Stimulated activated naive B cell treated with anti-CD40 and anti-IgM and Interleukin-4, amounts not matched to agents 10 μg/mL and 1 μg/mL and 100 μg/mL, for 72 hours (primary cell): ENCODE measurements around the gene DTNB.

Source experiments
- ATAC-seq, 2 donors: fragments of 150-1000 bp; cut with Tn5 transposase; replicated peaks; 2 replicates each; pipeline ENCODE4 v1.10.0; 2021; ENCODE audit warnings: moderate library complexity in 1 of 2
- DNase-seq: peaks from one replicate; pipeline ENCODE4 v3.0.0; 2021
- H3K27ac Mint-ChIP-seq: one replicate; pipeline ENCODE4 v1.8.0; 2022; ENCODE audit warnings: mild to moderate bottlenecking, mixed read lengths
- H3K27me3 Mint-ChIP-seq, 2 donors: one replicate each; pipeline ENCODE4 v1.8.0; 2022; ENCODE audit warnings: mixed read lengths in 2 of 2
- H3K36me3 Mint-ChIP-seq, 2 donors: one replicate each; pipeline ENCODE4 v1.8.0; 2022; ENCODE audit warnings: mixed read lengths in 2 of 2, mild to moderate bottlenecking in 1 of 2
- H3K4me1 Mint-ChIP-seq, 2 donors: one replicate each; pipeline ENCODE4 v1.8.0; 2022; ENCODE audit warnings: mixed read lengths in 2 of 2, mild to moderate bottlenecking in 1 of 2
- H3K4me3 Mint-ChIP-seq, 2 donors: one replicate each; pipeline ENCODE4 v1.8.0; 2022; ENCODE audit warnings: mild to moderate bottlenecking in 2 of 2, mixed read lengths in 2 of 2, moderate library complexity in 1 of 2
- H3K9me3 Mint-ChIP-seq, 2 donors: one replicate each; pipeline ENCODE4 v1.8.0; 2022; ENCODE audit warnings: mixed read lengths in 2 of 2, mild to moderate bottlenecking in 1 of 2

Gene DTNB

DNA sequence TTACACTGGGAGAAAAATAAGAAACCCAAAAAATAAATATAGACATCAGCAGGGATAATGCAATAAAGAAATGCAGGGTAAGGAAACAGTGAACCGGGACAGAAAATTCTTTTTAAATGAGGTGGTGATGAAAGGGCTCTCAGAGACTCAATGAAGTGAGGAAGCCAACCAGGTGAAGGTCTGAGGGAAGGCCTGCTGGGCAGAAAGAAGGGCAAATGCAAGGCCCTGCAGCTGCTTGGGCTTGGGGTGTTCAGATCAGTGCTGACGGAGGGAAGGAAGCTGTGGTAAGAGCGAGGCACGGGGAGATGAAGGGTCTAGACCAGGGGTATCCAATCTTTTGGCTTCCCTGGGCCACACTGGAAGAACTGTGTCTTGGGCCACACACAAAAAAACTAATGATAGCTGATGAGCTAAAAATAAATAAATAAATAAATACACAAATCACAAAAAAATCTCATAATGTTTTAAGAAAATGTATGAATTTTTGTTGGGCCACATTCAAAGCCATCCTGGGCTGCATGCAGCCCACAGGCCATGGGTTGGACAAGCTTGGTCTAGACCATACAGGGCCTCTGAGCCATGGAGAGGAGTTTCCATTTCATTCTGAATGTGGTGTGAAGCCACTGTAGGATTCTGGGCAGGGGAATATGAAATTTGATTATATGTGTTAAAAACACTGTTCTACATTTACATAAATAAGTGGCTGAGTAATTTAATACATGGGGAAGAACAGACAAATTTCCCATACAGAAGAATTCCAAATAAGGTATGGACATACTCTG is 235.3 kb downstream of the DTNB start:
- H3K27ac Mint-ChIP-seq: peak overlapping the region; percentile 48
- H3K4me3 Mint-ChIP-seq: no peak overlapping the region
- H3K36me3 Mint-ChIP-seq: peaks cover 11 to 36% of the 10 kb centered on the region in 2 donors
- no peaks in the 10 kb centered on the region for H3K27me3 Mint-ChIP-seq
- peaks cover 16 to 21% of the 10 kb centered on the region in 2 donors for H3K4me1 Mint-ChIP-seq
- ATAC-seq (peak in 1 of 2 donors; percentile 43), DNase-seq (no peak)
- H3K9me3 Mint-ChIP-seq: peaks cover 0 to 2% of the 10 kb centered on the region in 2 donors

DNA sequence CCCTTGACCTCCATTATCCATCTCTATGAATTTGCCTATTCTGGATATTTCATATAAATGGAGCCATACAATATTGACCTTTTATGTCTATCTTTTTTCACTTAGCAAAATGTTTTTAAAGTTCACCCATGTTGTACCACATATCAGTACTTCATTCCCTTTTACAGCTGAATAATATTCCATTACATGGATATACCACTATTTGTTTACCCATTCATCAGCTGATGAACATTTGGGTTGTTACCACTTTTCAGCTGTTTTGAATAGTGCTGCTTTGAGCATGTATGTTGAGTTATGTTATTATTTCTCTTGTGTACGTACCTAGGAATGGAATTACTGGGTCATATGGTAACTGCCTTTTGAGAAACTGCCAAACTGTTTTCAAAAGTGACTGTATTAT is 238.0 kb downstream of the DTNB start:
- Mint-ChIP-seq H3K4me1 (peaks cover 22 to 34% of the 10 kb centered on the region in 2 donors), H3K27me3 (no peaks in the 10 kb centered on the region), H3K36me3 (peaks cover 26 to 46% of the 10 kb centered on the region in 2 donors), H3K27ac (no peak overlapping the region), H3K4me3 (no peak overlapping the region), H3K9me3 (peaks cover 0 to 2% of the 10 kb centered on the region in 2 donors)
- DNase-seq (no peak), ATAC-seq (no peak)

DNA sequence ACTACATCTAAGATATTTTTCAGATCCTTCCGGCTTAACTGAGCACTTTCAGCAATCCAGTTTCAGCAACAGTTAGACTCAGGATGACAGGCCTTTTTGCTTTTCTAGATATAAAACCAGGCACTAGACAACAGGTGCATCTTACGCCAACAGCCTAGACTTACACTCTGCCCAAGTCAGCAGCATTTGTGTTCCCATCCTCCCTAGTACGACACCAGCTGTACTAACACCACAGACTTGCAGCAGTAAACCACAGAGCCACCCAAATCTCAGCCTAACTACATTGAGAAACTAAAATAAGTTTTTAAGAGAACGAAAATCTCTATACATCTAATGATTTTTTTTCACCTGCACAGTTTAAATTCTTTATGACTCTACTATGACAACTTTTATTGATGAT is 241.8 kb downstream of the DTNB start:
- H3K36me3 Mint-ChIP-seq: peaks cover 32 to 61% of the 10 kb centered on the region in 2 donors
- H3K27ac Mint-ChIP-seq: no peak overlapping the region

DNA sequence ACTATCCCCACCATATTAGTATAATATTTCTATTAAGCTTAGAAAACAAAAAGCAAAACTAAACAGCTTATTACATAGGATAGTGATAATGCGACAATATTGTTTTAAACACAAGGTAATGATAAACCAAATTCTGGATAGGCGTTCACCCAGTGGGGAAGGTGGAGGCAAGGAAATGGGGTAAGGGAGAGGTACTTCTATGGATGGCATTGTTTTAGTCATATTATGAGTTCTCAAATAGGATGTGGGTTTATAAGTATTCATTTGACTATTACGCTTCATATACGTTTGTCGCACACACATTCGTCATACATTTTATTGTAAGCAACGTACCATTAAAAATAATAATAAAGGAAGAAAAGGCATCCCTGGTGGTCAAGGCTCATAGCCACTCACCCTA is 242.8 kb downstream of the DTNB start:
- DNase-seq (no peak), ATAC-seq (no peak)
- no peaks in the 10 kb centered on the region for H3K27me3 Mint-ChIP-seq
- H3K4me1 Mint-ChIP-seq: peaks cover 28 to 35% of the 10 kb centered on the region in 2 donors
- H3K9me3 Mint-ChIP-seq: peaks cover 0 to 2% of the 10 kb centered on the region in 2 donors
- no peak overlapping the region for H3K4me3 Mint-ChIP-seq
- H3K27ac Mint-ChIP-seq: no peak overlapping the region
- H3K36me3 Mint-ChIP-seq: peaks cover 34 to 60% of the 10 kb centered on the region in 2 donors

More for the DNA sequence above, 241.8 kb downstream of the DTNB start:
- Mint-ChIP-seq H3K9me3 (peaks cover 0 to 2% of the 10 kb centered on the region in 2 donors), H3K4me3 (no peak overlapping the region), H3K27me3 (no peaks in the 10 kb centered on the region), H3K4me1 (peaks cover 22 to 33% of the 10 kb centered on the region in 2 donors)
- ATAC-seq (no peak), DNase-seq (no peak)

DNA sequence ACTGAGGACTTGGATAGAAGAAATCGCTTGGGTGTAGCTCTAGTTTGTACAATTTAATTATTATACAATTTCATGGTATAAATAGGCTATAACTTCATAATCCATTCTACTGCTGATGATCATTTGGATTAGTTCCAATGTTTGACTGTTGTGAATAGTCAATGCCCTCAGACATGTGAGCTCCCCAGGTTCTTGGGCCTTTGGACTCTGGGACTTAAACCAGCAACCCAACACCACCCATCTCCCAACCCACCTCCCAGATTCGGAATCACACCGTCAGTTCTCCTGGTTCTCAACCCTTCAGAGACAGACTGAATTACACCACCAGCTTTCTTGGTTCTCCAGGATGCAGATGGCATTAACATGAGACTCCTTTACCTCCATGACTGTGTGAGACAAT is 247.1 kb downstream of the DTNB start:
- Mint-ChIP-seq H3K27ac (no peak overlapping the region), H3K27me3 (no peaks in the 10 kb centered on the region), H3K36me3 (peaks cover 15 to 42% of the 10 kb centered on the region in 2 donors), H3K4me1 (peaks cover 31 to 49% of the 10 kb centered on the region in 2 donors), H3K4me3 (no peak overlapping the region), H3K9me3 (no peaks in the 10 kb centered on the region)
- DNase-seq (no peak), ATAC-seq (no peak)

DNA sequence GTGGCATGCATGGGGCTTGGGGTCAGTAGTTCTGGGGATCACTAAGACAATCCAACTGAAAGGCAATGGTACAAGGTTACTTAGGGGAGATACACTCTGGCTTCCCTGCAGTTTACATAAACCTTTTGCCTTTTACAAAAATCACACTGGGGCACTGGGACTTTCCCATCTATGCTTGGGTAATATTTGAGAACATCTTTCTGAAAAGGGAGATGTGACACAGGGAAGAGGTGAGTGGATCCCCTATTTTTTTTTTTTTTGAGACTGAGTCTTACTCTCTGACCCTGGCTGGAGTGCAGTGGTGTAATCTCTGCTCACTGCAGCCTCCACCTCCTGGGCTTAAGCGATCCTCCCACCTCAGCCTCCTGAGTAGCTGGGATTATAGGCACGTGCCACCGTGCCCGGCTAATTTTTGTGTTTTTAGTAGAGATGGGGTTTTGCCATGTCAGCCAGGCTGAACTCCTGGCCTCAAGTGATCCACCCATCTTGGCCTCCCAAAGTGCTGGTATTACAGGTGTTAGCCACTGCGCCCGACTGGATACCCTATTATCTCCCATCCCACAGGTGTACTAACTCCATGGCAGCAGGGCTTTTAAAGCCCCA is 248.8 kb downstream of the DTNB start:
- Mint-ChIP-seq H3K27ac (peak overlapping the region; percentile 70), H3K4me1 (peaks cover 42 to 64% of the 10 kb centered on the region in 2 donors), H3K9me3 (no peaks in the 10 kb centered on the region), H3K36me3 (peaks cover 12 to 33% of the 10 kb centered on the region in 2 donors), H3K27me3 (no peaks in the 10 kb centered on the region), H3K4me3 (peak overlapping the region; percentile 45 to 50)
- ATAC-seq (peak; percentile 27 to 36), DNase-seq (peak; percentile 48)

DNA sequence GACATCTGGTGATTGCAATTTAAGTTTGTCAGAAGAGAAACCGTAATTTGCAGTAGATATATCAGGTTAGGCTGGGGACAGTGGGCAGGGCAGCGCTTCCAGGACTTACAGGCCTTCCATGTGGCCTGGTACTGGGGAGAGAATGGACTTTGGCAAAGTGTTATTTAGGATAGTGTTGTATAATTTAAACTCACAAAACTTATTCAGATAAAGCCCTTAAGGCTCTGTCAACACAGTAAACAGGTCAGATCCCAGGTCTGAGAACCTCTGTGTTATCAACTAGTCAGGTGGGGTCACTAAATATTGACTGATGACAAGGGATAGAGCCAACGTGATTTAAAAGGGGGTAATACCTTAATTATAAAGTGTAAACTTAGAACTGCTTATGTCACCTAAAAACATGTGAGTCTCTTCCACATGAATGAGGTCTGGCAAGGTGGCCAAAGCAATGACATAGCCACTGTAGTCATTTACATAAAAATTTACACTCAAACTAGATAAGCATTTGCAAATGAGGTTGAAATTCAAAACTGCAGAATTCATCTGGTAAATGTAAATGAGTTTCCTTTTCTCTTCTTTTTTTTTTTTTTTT is 251.5 kb downstream of the DTNB start:
- no peaks in the 10 kb centered on the region for H3K27me3 Mint-ChIP-seq
- peaks cover 52 to 85% of the 10 kb centered on the region in 2 donors for H3K4me1 Mint-ChIP-seq
- peaks cover 9 to 23% of the 10 kb centered on the region in 2 donors for H3K36me3 Mint-ChIP-seq
- peak overlapping the region; percentile 67 to 91 for H3K4me3 Mint-ChIP-seq
- DNase-seq (no peak), ATAC-seq (peak in 1 of 2 donors; percentile 7)
- peaks cover 5 to 8% of the 10 kb centered on the region in 2 donors for H3K9me3 Mint-ChIP-seq
- H3K27ac Mint-ChIP-seq: peak overlapping the region; percentile 96

DNA sequence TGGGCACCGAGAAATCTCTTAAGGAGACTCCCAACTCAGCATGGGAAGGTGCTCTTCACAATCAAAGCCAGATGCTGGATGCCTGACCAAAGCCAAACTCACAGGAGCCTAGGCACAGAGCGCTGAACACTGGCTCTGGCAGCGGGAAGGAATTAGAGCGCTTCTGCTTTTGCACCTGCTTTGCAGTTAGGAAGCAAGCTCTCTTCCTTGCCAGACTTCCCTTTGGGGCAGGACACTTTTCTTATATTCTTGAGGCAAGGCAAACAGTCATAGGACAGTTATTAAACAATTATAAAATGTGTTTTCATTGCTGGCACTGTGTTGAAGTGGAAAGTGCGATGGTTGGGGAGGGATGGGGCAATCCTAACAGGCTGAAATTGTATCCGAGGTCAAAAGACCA is 252.1 kb downstream of the DTNB start:
- DNase-seq: no peak
- peak overlapping the region; percentile 67 to 91 for H3K4me3 Mint-ChIP-seq
- H3K27ac Mint-ChIP-seq: peak overlapping the region; percentile 96
- no peaks in the 10 kb centered on the region for H3K27me3 Mint-ChIP-seq
- peaks cover 50 to 88% of the 10 kb centered on the region in 2 donors for H3K4me1 Mint-ChIP-seq
- H3K9me3 Mint-ChIP-seq: peaks cover 5 to 8% of the 10 kb centered on the region in 2 donors
- peaks cover 7 to 25% of the 10 kb centered on the region in 2 donors for H3K36me3 Mint-ChIP-seq
- ATAC-seq: no peak

DNA sequence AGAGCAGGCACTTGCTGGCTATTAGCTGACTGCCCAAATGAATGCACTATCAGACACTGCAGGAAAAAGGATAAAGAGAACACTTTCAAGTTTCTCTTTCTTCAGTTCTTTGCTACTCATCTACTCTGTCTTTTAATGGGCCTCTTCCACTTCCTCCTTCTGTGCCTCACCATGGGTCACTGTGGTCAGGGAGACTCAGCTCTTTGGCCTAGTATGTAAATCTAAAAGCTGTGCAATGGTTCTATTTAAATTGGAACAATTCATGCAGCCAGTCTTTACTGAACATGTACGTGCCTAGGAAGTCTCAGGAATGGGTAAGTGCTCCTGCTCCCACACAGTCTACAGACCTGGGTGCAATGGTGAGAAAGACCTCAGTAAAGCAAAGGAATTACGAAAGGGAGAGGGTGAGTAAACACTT is 252.5 kb downstream of the DTNB start:
- H3K4me3 Mint-ChIP-seq: peak overlapping the region; percentile 67 to 91
- H3K27ac Mint-ChIP-seq: peak overlapping the region; percentile 96
- peaks cover 5 to 8% of the 10 kb centered on the region in 2 donors for H3K9me3 Mint-ChIP-seq
- peak; percentile 67 to 73 for ATAC-seq
- no peaks in the 10 kb centered on the region for H3K27me3 Mint-ChIP-seq
- H3K36me3 Mint-ChIP-seq: peaks cover 7 to 23% of the 10 kb centered on the region in 2 donors
- DNase-seq: peak; percentile 63
- H3K4me1 Mint-ChIP-seq: peaks cover 51 to 92% of the 10 kb centered on the region in 2 donors

DNA sequence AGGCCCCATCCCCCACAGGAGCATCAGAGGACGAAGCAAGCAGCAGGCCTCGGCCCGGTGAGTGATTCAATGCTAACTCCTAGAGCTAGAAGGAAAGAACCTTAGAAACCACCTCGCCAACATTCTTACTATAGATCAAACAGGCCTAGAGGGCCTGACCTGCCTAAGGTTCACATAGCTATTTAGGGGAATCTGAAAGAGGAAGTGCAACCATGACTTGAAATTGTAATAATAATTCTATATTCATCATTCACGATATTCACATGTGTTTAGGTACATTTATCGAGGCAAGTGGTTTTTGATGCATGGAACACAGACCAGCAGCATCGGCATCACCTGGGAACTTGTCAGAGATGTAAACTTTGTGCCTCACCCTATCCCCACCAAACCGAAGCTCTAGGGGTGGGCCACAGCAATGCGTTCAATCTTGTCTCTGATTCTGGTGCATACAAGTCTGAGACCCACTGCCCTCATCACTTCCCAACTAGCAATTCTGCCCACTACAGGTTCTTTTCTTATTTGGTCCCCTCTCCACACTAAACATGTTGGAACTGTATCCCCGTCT is 253.6 kb downstream of the DTNB start:
- Mint-ChIP-seq H3K4me3 (peak overlapping the region; percentile 68 to 91), H3K36me3 (peaks cover 7 to 19% of the 10 kb centered on the region in 2 donors), H3K9me3 (peaks cover 5 to 8% of the 10 kb centered on the region in 2 donors), H3K4me1 (peaks cover 48 to 83% of the 10 kb centered on the region in 2 donors), H3K27ac (peak overlapping the region; percentile 96), H3K27me3 (no peaks in the 10 kb centered on the region)
- ATAC-seq (peak; percentile 84 to 91), DNase-seq (peak; percentile 87)

DNA sequence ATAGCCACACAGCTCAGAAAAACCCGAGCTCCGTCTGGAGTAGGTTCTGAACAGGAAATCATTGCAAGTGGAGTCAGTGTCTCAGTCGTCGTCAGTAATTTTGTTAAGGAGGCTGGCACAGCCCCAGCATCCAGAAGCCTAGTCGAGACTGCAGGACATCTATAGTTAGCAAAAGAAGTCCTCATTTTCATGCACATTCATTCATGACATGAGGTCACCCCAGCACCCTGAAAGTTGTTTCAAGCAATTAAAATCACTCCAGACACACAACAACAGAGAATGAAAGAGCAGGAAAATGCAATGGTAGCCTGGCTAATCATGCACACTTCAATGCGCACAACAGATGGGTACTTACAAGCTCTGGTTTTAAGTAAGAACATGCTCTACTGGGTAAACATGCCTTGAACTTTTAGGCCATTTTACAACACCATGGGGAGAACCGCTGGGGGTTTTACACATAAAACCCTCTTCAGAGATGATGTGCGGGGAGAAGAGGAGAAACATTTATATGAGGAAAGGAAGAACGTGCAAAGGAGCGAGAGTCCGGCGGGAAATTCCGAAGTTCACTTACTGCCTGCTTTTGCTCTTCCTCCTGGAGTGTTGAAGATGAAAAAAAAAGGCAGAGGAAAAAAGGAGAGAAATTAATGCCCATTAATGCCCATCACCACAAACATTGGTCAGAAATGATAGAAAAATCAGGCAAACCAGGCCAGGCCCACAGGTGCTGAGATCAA is 254.3 kb downstream of the DTNB start:
- Mint-ChIP-seq H3K36me3 (peaks cover 7 to 19% of the 10 kb centered on the region in 2 donors), H3K27ac (peak overlapping the region; percentile 96), H3K27me3 (no peaks in the 10 kb centered on the region), H3K9me3 (peaks cover 5 to 8% of the 10 kb centered on the region in 2 donors), H3K4me1 (peaks cover 44 to 76% of the 10 kb centered on the region in 2 donors), H3K4me3 (peak overlapping the region; percentile 66 to 68)
- DNase-seq: peak; percentile 28
- ATAC-seq: peak; percentile 21 to 38

DNA sequence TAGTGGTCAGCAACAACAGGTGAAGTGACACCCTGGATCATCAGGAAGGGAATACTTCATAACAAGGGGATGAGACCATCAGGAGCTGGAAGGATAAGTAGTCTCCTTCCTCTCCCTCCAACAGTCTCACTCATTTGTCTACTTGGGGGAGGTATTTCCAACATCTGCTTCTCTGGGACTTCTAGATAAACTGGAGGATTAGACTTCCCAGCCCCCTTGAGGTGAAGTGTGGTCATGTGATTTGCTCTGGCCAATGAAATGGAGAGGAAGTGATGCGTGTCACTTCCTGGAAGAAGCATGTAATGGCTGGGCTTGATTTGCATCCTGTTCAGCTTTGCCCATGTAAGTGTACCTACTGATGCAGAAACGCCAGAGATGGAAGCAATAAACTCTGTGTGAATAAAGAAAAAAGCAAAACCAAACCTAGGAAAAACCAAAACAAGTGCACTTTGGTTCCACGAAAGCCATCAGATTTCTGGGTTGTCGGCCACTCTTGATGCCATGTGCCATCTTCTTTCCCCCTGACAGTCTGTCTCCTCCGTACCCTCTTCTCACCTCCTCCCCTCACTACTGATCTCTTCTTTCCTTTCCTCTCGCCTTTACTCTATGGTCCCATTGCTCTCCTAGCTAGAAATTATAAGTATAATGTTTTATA is 255.5 kb downstream of the DTNB start:
- H3K36me3 Mint-ChIP-seq: peaks cover 7 to 22% of the 10 kb centered on the region in 2 donors
- H3K4me3 Mint-ChIP-seq: peak overlapping the region; percentile 42 to 63
- peaks cover 5 to 8% of the 10 kb centered on the region in 2 donors for H3K9me3 Mint-ChIP-seq
- ATAC-seq: no peak
- DNase-seq: no peak
- no peaks in the 10 kb centered on the region for H3K27me3 Mint-ChIP-seq
- H3K27ac Mint-ChIP-seq: peak overlapping the region; percentile 96
- H3K4me1 Mint-ChIP-seq: peaks cover 43 to 66% of the 10 kb centered on the region in 2 donors

DNA sequence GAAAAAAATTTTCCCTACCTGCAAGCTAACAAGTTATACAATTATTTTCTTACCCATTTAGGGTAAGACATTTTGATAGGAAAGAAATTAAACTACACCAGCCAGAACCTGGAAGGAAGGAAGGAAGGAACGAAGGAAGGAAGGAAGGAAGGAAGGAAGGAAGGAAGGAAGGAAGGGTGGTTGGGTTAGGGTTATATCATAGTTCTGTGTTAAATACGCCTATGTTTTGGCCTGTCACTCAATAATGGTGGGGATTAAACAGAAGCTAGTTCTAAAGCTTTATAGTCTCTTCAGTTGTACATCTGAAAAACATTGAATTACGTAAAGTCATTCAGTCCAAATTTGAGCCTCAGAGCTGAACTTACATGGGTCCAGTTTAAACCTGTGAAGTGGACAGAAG is 256.7 kb downstream of the DTNB start:
- Mint-ChIP-seq H3K4me3 (no peak overlapping the region), H3K4me1 (peaks cover 45 to 62% of the 10 kb centered on the region in 2 donors), H3K36me3 (peaks cover 7 to 18% of the 10 kb centered on the region in 2 donors), H3K27me3 (no peaks in the 10 kb centered on the region), H3K27ac (peak overlapping the region; percentile 61), H3K9me3 (peaks cover 5 to 8% of the 10 kb centered on the region in 2 donors)
- DNase-seq (no peak), ATAC-seq (no peak)
